ENCODE measurements around the gene GTPBP6.

The GTPBP6 gene

GRCh38 chrX:320126-320783 lies 1.7 kb upstream of the GTPBP6 start:
- Histone ChIP-seq H3K36me3 (ENCODE audit: insufficient read depth, low read length) (peaks cover 8% of the 10 kb centered on the region), H3K27me3 (ENCODE audit: insufficient read depth, low read length) (no peaks in the 10 kb centered on the region; the same call in 1 of the 2 replicates), H3K4me1 (ENCODE audit: insufficient read depth, low read length) (0 out of 2 replicates have a peak, but pooled peaks cover 2% of the 10 kb centered on the region), H3K9ac (ENCODE audit: low read depth, low read length) (peak overlapping the region; percentile 89), H3K9me3 (ENCODE audit: insufficient read depth, low read depth, low read length) (no peaks in the 10 kb centered on the region), H3K27ac (ENCODE audit: low read depth, low read length) (no peak overlapping the region), H3K4me3 (ENCODE audit: low read length) (peak overlapping the region; percentile 87)
- 18% methylated on average over 24 of the region's 24 CpGs for WGBS

GRCh38 chrX:319579-320125 lies 1.1 kb upstream of the GTPBP6 start:
- H3K27me3 ChIP-seq (ENCODE audit: insufficient read depth, low read length): no peaks in the 10 kb centered on the region; the same call in 1 of the 2 replicates
- H3K4me3 ChIP-seq (ENCODE audit: low read length): peak overlapping the region; percentile 87
- 1% methylated on average over 41 of the region's 41 CpGs for WGBS
- peak overlapping the region; percentile 69 for H3K27ac ChIP-seq (ENCODE audit: low read depth, low read length)
- H3K36me3 ChIP-seq (ENCODE audit: insufficient read depth, low read length): peaks cover 14% of the 10 kb centered on the region
- peak overlapping the region; percentile 89 for H3K9ac ChIP-seq (ENCODE audit: low read depth, low read length)
- 0 out of 2 replicates have a peak, but pooled peaks cover 2% of the 10 kb centered on the region for H3K4me1 ChIP-seq (ENCODE audit: insufficient read depth, low read length)
- H3K9me3 ChIP-seq (ENCODE audit: insufficient read depth, low read depth, low read length): no peaks in the 10 kb centered on the region

GRCh38 chrX:318068-318738 lies 393 bp downstream of the GTPBP6 start:
- WGBS: under 1% methylated on average over 61 of the region's 61 CpGs

GRCh38 chrX:317424-318067 lies 1.1 kb downstream of the GTPBP6 start:
- Histone ChIP-seq H3K4me1 (ENCODE audit: insufficient read depth, low read length) (no peaks in the 10 kb centered on the region), H3K27me3 (ENCODE audit: insufficient read depth, low read length) (no peaks in the 10 kb centered on the region; the same call in 1 of the 2 replicates), H3K4me3 (ENCODE audit: low read length) (peak overlapping the region; percentile 83), H3K9me3 (ENCODE audit: insufficient read depth, low read depth, low read length) (no peaks in the 10 kb centered on the region), H3K9ac (ENCODE audit: low read depth, low read length) (no peak overlapping the region), H3K36me3 (ENCODE audit: insufficient read depth, low read length) (peaks cover 30% of the 10 kb centered on the region), H3K27ac (ENCODE audit: low read depth, low read length) (peak overlapping the region; percentile 25; the same call in 1 of the 2 replicates)
- WGBS: 35% methylated on average over 19 of the region's 28 CpGs

More at GRCh38 chrX:318068-318738, 393 bp downstream of the GTPBP6 start:
- Histone ChIP-seq H3K4me1 (ENCODE audit: insufficient read depth, low read length) (0 out of 2 replicates have a peak, but pooled peaks cover 2% of the 10 kb centered on the region), H3K9me3 (ENCODE audit: insufficient read depth, low read depth, low read length) (no peaks in the 10 kb centered on the region), H3K36me3 (ENCODE audit: insufficient read depth, low read length) (peaks cover 24% of the 10 kb centered on the region), H3K4me3 (ENCODE audit: low read length) (peak overlapping the region; percentile 83), H3K27me3 (ENCODE audit: insufficient read depth, low read length) (no peaks in the 10 kb centered on the region; the same call in 1 of the 2 replicates), H3K27ac (ENCODE audit: low read depth, low read length) (peak overlapping the region; percentile 93), H3K9ac (ENCODE audit: low read depth, low read length) (peak overlapping the region; percentile 89)

GRCh38 chrX:316351-317325 lies 2.0 kb downstream of the GTPBP6 start:
- Histone ChIP-seq H3K9ac (ENCODE audit: low read depth, low read length) (no peak overlapping the region), H3K9me3 (ENCODE audit: insufficient read depth, low read depth, low read length) (no peaks in the 10 kb centered on the region), H3K36me3 (ENCODE audit: insufficient read depth, low read length) (peaks cover 39% of the 10 kb centered on the region), H3K4me3 (ENCODE audit: low read length) (no peak overlapping the region; the same call in 1 of the 2 replicates), H3K27ac (ENCODE audit: low read depth, low read length) (peak overlapping the region; percentile 25; the same call in 1 of the 2 replicates), H3K27me3 (ENCODE audit: insufficient read depth, low read length) (no peaks in the 10 kb centered on the region; the same call in 1 of the 2 replicates), H3K4me1 (ENCODE audit: insufficient read depth, low read length) (no peaks in the 10 kb centered on the region)
- 96% methylated on average over 50 of the region's 50 CpGs for WGBS

- Histone ChIP-seq H3K9ac (ENCODE audit: low read depth, low read length) (no peak overlapping the region), H3K27ac (ENCODE audit: low read depth, low read length) (no peak overlapping the region), H3K27me3 (ENCODE audit: insufficient read depth, low read length) (no peaks in the 10 kb centered on the region; the same call in 1 of the 2 replicates), H3K4me3 (ENCODE audit: low read length) (no peak overlapping the region), H3K36me3 (ENCODE audit: insufficient read depth, low read length) (peaks cover 51% of the 10 kb centered on the region), H3K9me3 (ENCODE audit: insufficient read depth, low read depth, low read length) (no peaks in the 10 kb centered on the region), H3K4me1 (ENCODE audit: insufficient read depth, low read length) (no peaks in the 10 kb centered on the region)
- WGBS: 94% methylated on average over 51 of the region's 51 CpGs
Measured at GRCh38 chrX:314781-315595, 3.6 kb downstream of the GTPBP6 start.

- WGBS: 97% methylated on average over 34 of the region's 34 CpGs
- no peaks in the 10 kb centered on the region for H3K4me1 ChIP-seq (ENCODE audit: insufficient read depth, low read length)
- H3K27ac ChIP-seq (ENCODE audit: low read depth, low read length): no peak overlapping the region
- no peaks in the 10 kb centered on the region for H3K9me3 ChIP-seq (ENCODE audit: insufficient read depth, low read depth, low read length)
- H3K27me3 ChIP-seq (ENCODE audit: insufficient read depth, low read length): no peaks in the 10 kb centered on the region
- peaks cover 56% of the 10 kb centered on the region for H3K36me3 ChIP-seq (ENCODE audit: insufficient read depth, low read length)
- H3K4me3 ChIP-seq (ENCODE audit: low read length): no peak overlapping the region
- H3K9ac ChIP-seq (ENCODE audit: low read depth, low read length): no peak overlapping the region
Measured at GRCh38 chrX:314049-314448, 4.5 kb downstream of the GTPBP6 start.

- Histone ChIP-seq H3K4me1 (ENCODE audit: insufficient read depth, low read length) (no peaks in the 10 kb centered on the region), H3K9me3 (ENCODE audit: insufficient read depth, low read depth, low read length) (no peaks in the 10 kb centered on the region), H3K4me3 (ENCODE audit: low read length) (no peak overlapping the region), H3K27me3 (ENCODE audit: insufficient read depth, low read length) (no peaks in the 10 kb centered on the region), H3K27ac (ENCODE audit: low read depth, low read length) (no peak overlapping the region), H3K36me3 (ENCODE audit: insufficient read depth, low read length) (peaks cover 60% of the 10 kb centered on the region), H3K9ac (ENCODE audit: low read depth, low read length) (no peak overlapping the region)
- WGBS: 95% methylated on average over 8 of the region's 8 CpGs
Measured at GRCh38 chrX:313546-313945, 5.0 kb downstream of the GTPBP6 start.

GRCh38 chrX:312621-313331 lies 5.8 kb downstream of the GTPBP6 start:
- Histone ChIP-seq H3K27me3 (ENCODE audit: insufficient read depth, low read length) (no peaks in the 10 kb centered on the region), H3K4me3 (ENCODE audit: low read length) (no peak overlapping the region), H3K9ac (ENCODE audit: low read depth, low read length) (no peak overlapping the region), H3K4me1 (ENCODE audit: insufficient read depth, low read length) (no peaks in the 10 kb centered on the region), H3K9me3 (ENCODE audit: insufficient read depth, low read depth, low read length) (no peaks in the 10 kb centered on the region), H3K27ac (ENCODE audit: low read depth, low read length) (no peak overlapping the region), H3K36me3 (ENCODE audit: insufficient read depth, low read length) (peaks cover 67% of the 10 kb centered on the region)
- 96% methylated on average over 54 of the region's 54 CpGs for WGBS

Measured in HUES64 (cell line).